OCI-LY7 (cell line): ENCODE results near the gene DUS1L. TPM values are rescaled to one million over a fixed set of nuclear protein-coding genes. Genes with fewer than 3 reads are reported as not detected.

Source experiments
- BruUV-seq: library from RNA; stranded (reverse); fragments of 400-500 nt; replicated peaks from 2 replicates; lab custom pipeline; 2021; lab: Mats Ljungman, UMichigan
- CTCF ChIA-PET: fragments of 300-600 bp; sonication (Branson Sonifier 250); formaldehyde crosslinking; loops from one replicate; lab custom pipeline; 2022; ENCODE audit warnings: antibody characterized with exemption; ENCODE audit not compliant: unreplicated experiment; lab: Charles Lee
- POLR2A ChIA-PET: fragments of 300-600 bp; sonication (Branson Sonifier 250); formaldehyde crosslinking; loops from one replicate; lab custom pipeline; 2022; ENCODE audit warnings: antibody characterized with exemption; lab: Charles Lee
- DNase-seq: peaks from one replicate; pipeline ENCODE4 v3.0.0-alpha.2; 2015; ENCODE audit warnings: low spot score
- H2AFZ ChIP-seq: fragments of 200-600 bp; sonication (generic), shearing (Covaris generic); 2 replicates; pipeline ENCODE4 v1.6.1; 2014; ENCODE audit warnings: mild to moderate bottlenecking, antibody characterized with exemption, low read length, moderate library complexity
- H3K27ac ChIP-seq: fragments of 200-600 bp; sonication (generic); 2 replicates; pipeline ENCODE4 v1.5.1; 2014; ENCODE audit warnings: mixed run types, low read depth, mild to moderate bottlenecking, moderate library complexity, low read length, inconsistent platforms; ENCODE audit not compliant: poor library complexity, severe bottlenecking
- H3K36me3 ChIP-seq: fragments of 200-600 bp; sonication (generic); 2 replicates; pipeline ENCODE4 v1.6.1; 2014; ENCODE audit warnings: mild to moderate bottlenecking, antibody characterized with exemption, low read length, moderate library complexity, mixed read lengths; ENCODE audit not compliant: insufficient read depth
- H3K4me1 ChIP-seq: fragments of 200-600 bp; sonication (generic); 2 replicates; pipeline ENCODE4 v1.5.1; 2014; ENCODE audit warnings: mild to moderate bottlenecking, low read length; ENCODE audit not compliant: insufficient read depth, poor library complexity, severe bottlenecking
- H3K4me2 ChIP-seq: fragments of 200-600 bp; sonication (generic); 2 replicates; pipeline ENCODE4 v1.6.1; 2014; ENCODE audit warnings: mild to moderate bottlenecking, low read length
- H3K4me3 ChIP-seq: fragments of 200-600 bp; sonication (generic); 2 replicates; pipeline ENCODE4 v1.5.1; 2014; ENCODE audit warnings: mild to moderate bottlenecking, low read depth, low read length; ENCODE audit not compliant: poor library complexity, severe bottlenecking
- H3K79me2 ChIP-seq: fragments of 200-600 bp; sonication (generic); 2 replicates; pipeline ENCODE4 v1.6.1; 2016; ENCODE audit warnings: low read depth, mild to moderate bottlenecking, low read length, moderate library complexity, mixed read lengths; ENCODE audit not compliant: insufficient read depth
- H3K9me2 ChIP-seq: fragments of 200-600 bp; sonication (generic); 2 replicates; pipeline ENCODE4 v1.6.1; 2016; ENCODE audit warnings: mild to moderate bottlenecking, low read length, mixed read lengths; ENCODE audit not compliant: insufficient read depth
- H3K9me3 ChIP-seq: fragments of 200-600 bp; sonication (generic); 2 replicates; pipeline ENCODE4 v1.6.1; 2014; ENCODE audit warnings: mild to moderate bottlenecking, mixed run types, low read length, mixed read lengths
- H4K20me1 ChIP-seq: fragments of 200-600 bp; sonication (generic); 2 replicates; pipeline ENCODE4 v1.6.1; 2014; ENCODE audit warnings: mild to moderate bottlenecking, antibody characterized with exemption, low read length, moderate library complexity, mixed read lengths; ENCODE audit not compliant: insufficient read depth
- CTCF ChIP-seq: fragments of 200-600 bp; sonication (generic); conservative IDR thresholded peaks from 2 replicates; pipeline ENCODE4 v1.5.1; 2014; ENCODE audit warnings: mild to moderate bottlenecking, antibody characterized with exemption, low read length, moderate library complexity, mixed read lengths
- EZH2phosphoT487 ChIP-seq: fragments of 200-600 bp; sonication (generic); IDR thresholded peaks from 2 replicates; pipeline ENCODE4 v1.6.1; 2018; ENCODE audit warnings: low read depth, borderline replicate concordance, mild to moderate bottlenecking, mixed run types, antibody characterized with exemption, low read length, moderate library complexity, mixed read lengths
- intact Hi-C: fragments of 100-400 bp; cut with micrococcal nuclease; formaldehyde crosslinking; loops from one replicate; pipeline ENCODE4 v1.10.0; 2022; ENCODE audit not compliant: unreplicated experiment
- total RNA-seq, 2 experiments: library from RNA; depleted of rRNA in 1 of 2; stranded (reverse); fragments of >200 nt in 1 of 2; shearing (Covaris generic) in 1 of 2; gene quantifications; 2 replicates each; pipeline ENCODE4 v1.2.3, GENCODE V29; 2014 to 2022

The DUS1L gene
- total RNA-seq, 2 experiments from 2014 or later = 320 to 388 TPM

GRCh38 chr17:82095777-82096708, 30.4 kb upstream of the DUS1L start:
- no peak for DNase-seq
- no TSS peak for BruUV-seq
- no peaks in the 10 kb centered on the region for H3K9me3 ChIP-seq
- H4K20me1 ChIP-seq = peaks cover 21% of the 10 kb centered on the region; the same call in 1 of the 2 replicates
- H3K4me1 ChIP-seq = peaks cover 32% of the 10 kb centered on the region
- ChIA-PET POLR2A (no interaction called here), CTCF (no interaction called here)
- H2AFZ ChIP-seq = no peak overlapping the region
- peak overlapping the region; percentile 81 for H3K27ac ChIP-seq
- TF ChIP-seq CTCF = no peak
- no peak for TF ChIP-seq EZH2phosphoT487
- H3K9me2 ChIP-seq = no peaks in the 10 kb centered on the region
- peaks cover 34% of the 10 kb centered on the region for H3K79me2 ChIP-seq
- H3K4me2 ChIP-seq = peak overlapping the region; percentile 81
- intact Hi-C loops = loop anchor here (5.0 kb wide), 2 partner anchors 414 to 584 kb away; partner anchors contain the start of genes ACTG1, ARL16 and HGS
- H3K4me3 ChIP-seq = peak overlapping the region; percentile 87
- H3K36me3 ChIP-seq = peaks cover 60% of the 10 kb centered on the region

GRCh38 chr17:82094931-82095776, 29.6 kb upstream of the DUS1L start:
- BruUV-seq = no TSS peak
- no peak overlapping the region; the same call in 1 of the 2 replicates for H3K4me2 ChIP-seq
- no peaks in the 10 kb centered on the region for H3K9me2 ChIP-seq
- peaks cover 21% of the 10 kb centered on the region; the same call in 1 of the 2 replicates for H4K20me1 ChIP-seq
- H2AFZ ChIP-seq = no peak overlapping the region
- peaks cover 23% of the 10 kb centered on the region for H3K4me1 ChIP-seq
- no peak for DNase-seq
- no peak for TF ChIP-seq CTCF
- TF ChIP-seq EZH2phosphoT487 = no peak
- H3K36me3 ChIP-seq = peaks cover 69% of the 10 kb centered on the region
- no peak overlapping the region for H3K4me3 ChIP-seq
- intact Hi-C loops = loop anchor here (5.0 kb wide), 2 partner anchors 413 to 583 kb away; partner anchors contain the start of genes ACTG1, ARL16 and HGS
- CTCF ChIA-PET = no interaction called here
- H3K79me2 ChIP-seq = peaks cover 34% of the 10 kb centered on the region
- H3K9me3 ChIP-seq = no peaks in the 10 kb centered on the region
- no peak overlapping the region for H3K27ac ChIP-seq
- POLR2A ChIA-PET = no interaction called here
